Pancreas (tissue), 10 donors: Measurements from ENCODE around the gene ANTXR1. TPM values are rescaled to one million over a fixed set of nuclear protein-coding genes. Genes with fewer than 3 reads are reported as not detected.

Experiments
- ATAC-seq, 4 donors: fragments of 200-7000 bp; cut with Tn5 transposase; one replicate each; pipeline versions ENCODE4 v1.8.0 to v1.9.1; 2020; ENCODE audit warnings: mild to moderate bottlenecking in 4 of 4, moderate library complexity in 4 of 4
- DNase-seq, 6 donors: peaks; one replicate each; pipeline ENCODE4 v3.0.0-alpha.2; 2020
- FAIRE-seq: peaks from 2 replicates; lab custom pipeline; 2012; peaks lifted over from hg19 to GRCh38; lab: Jason Lieb, UNC
- H3K27ac ChIP-seq, 4 donors: fragments of 200-600 bp; sonication (generic); 1 replicate in 3 of 4; 2 replicates in 1 of 4; pipeline versions ENCODE4 v1.5.0 to v1.8.0; 2020
- H3K27me3 ChIP-seq, 4 donors: fragments of 200-600 bp; one replicate each; pipeline ENCODE4 v1.8.0; 2021
- H3K36me3 ChIP-seq, 3 donors: fragments of 200-600 bp; sonication (generic) in 1 of 3; one replicate each; pipeline versions ENCODE4 v1.5.0 to v1.8.0; 2020 to 2021
- H3K4me1 ChIP-seq, 3 donors: fragments of 200-600 bp; one replicate each; pipeline ENCODE4 v1.8.0; 2021
- H3K4me3 ChIP-seq, 4 donors: fragments of 200-600 bp; sonication (generic) in 2 of 4; one replicate each; pipeline versions ENCODE4 v1.5.0 to v1.8.0; 2020 to 2021
- H3K9me3 ChIP-seq, 4 donors: fragments of 200-600 bp; one replicate each; pipeline ENCODE4 v1.8.0; 2021
- CTCF ChIP-seq, 4 donors: fragments of 200-600 bp; sonication (generic) in 3 of 4; IDR thresholded peaks; one replicate each; pipeline versions ENCODE4 v1.5.0 to v1.8.0; 2021; ENCODE audit warnings: antibody characterized with exemption in 4 of 4
- WGBS, 2 donors: extraction: QIAGEN DNeasy Blood & Tissue Kit; methylation state at CpG; one replicate each; pipeline ENCODE4 v1.1.7; 2013; 5-methylcytosine and 5-hydroxymethylcytosine counted together
- intact Hi-C, 3 donors: fragments of 100-400 bp; cut with DNase I; formaldehyde crosslinking; loops; one replicate each; pipeline versions ENCODE4 v1.11.1 to v1.14.2; 2022
- polyA plus RNA-seq, 2 donors: library from polyadenylated mRNA; stranded (reverse); fragments of 200-250 nt; gene quantifications; one replicate each; pipeline ENCODE4 v1.2.3, GENCODE V29; 2013
- total RNA-seq, 6 donors: library from RNA; stranded (reverse); fragmentation: NEBNext Ultra II Directional in 4 of 6; extraction: Animal tissue kit (Norgen Biotek cat#: 25700) in 4 of 6; gene quantifications; one replicate each; pipeline versions ENCODE4 v1.2.1 to v1.2.4, GENCODE V29; 2021 to 2023
- donor health status: healthy with polysubstance abuse.
- donor health status: DM: no; HTN: no; CAD: no; lungs with moderate emphysema.
- donor health status: DM: no; HTN: no; CAD: no.
- donor health status: control.
- donor health status: control.
- donor health status: Bipolar disorder and iron deficiency.
- donor health status: DM: yes; HTN: yes; CAD: no.
- donor health status: DM: no; HTN: no; CAD: no.
- donor health status: DM: no; HTN: no; CAD: no.
- donor health status: DM: yes; HTN: yes; CAD: no.

ANTXR1 gene
- total and polyA plus RNA-seq, 8 donors = 1.7 to 23.4 (median 2.5) TPM

- Histone ChIP-seq H3K27me3 (no peaks in the 10 kb centered on the region), H3K9me3 (no peaks in the 10 kb centered on the region), H3K4me1 (peaks cover 0 to 6% (median under 1%) of the 10 kb centered on the region in 3 donors), H3K27ac (no peak overlapping the region), H3K36me3 (no peaks in the 10 kb centered on the region), H3K4me3 (no peak overlapping the region)
- WGBS, 2 donors = 27 to 30% methylated on average over 4 of the region's 4 CpGs
- TF ChIP-seq CTCF (IDR thresholded peaks at IDR 0.05) = no peak
- no peak for FAIRE-seq
- intact Hi-C loops = no loop called here
- no peak for DNase-seq
- peak; percentile 20 to 44 (median 37) for ATAC-seq
Measured at GRCh38 chr2:69248232-69248631, 235.3 kb downstream of the ANTXR1 start.

GRCh38 chr2:69250981-69251380 lies 238.0 kb downstream of the ANTXR1 start:
- ATAC-seq (no peak), DNase-seq (no peak), FAIRE-seq (no peak)
- Histone ChIP-seq H3K4me3 (no peak overlapping the region), H3K27ac (no peak overlapping the region), H3K27me3 (no peaks in the 10 kb centered on the region), H3K9me3 (no peaks in the 10 kb centered on the region), H3K36me3 (no peaks in the 10 kb centered on the region), H3K4me1 (peaks cover 0 to 6% (median 3%) of the 10 kb centered on the region in 3 donors)
- intact Hi-C loops = no loop called here
- WGBS, 2 donors = 82 to 90% methylated on average over 1 of the region's 1 CpG
- no peak for TF ChIP-seq CTCF (IDR thresholded peaks at IDR 0.05)

- Histone ChIP-seq H3K36me3 (no peaks in the 10 kb centered on the region), H3K27ac (no peak overlapping the region), H3K27me3 (no peaks in the 10 kb centered on the region), H3K9me3 (no peaks in the 10 kb centered on the region), H3K4me1 (peaks cover 0 to 6% (median 3%) of the 10 kb centered on the region in 3 donors), H3K4me3 (no peak overlapping the region)
- WGBS, 2 donors = 60 to 64% methylated on average over 2 of the region's 2 CpGs
- intact Hi-C loops = no loop called here
- TF ChIP-seq CTCF (IDR thresholded peaks at IDR 0.05) = no peak
- ATAC-seq (no peak), FAIRE-seq (no peak), DNase-seq (no peak)
Measured at GRCh38 chr2:69251943-69252342, 239.0 kb downstream of the ANTXR1 start.

GRCh38 chr2:69253112-69253511 lies 240.1 kb downstream of the ANTXR1 start:
- intact Hi-C loops = no loop called here

More at GRCh38 chr2:69253112-69253511, 240.1 kb downstream of the ANTXR1 start:
- Histone ChIP-seq H3K27me3 (no peaks in the 10 kb centered on the region), H3K27ac (peak overlapping the region in 1 of 4 donors; percentile 19), H3K4me1 (peaks cover 0 to 4% (median 3%) of the 10 kb centered on the region in 3 donors), H3K36me3 (no peaks in the 10 kb centered on the region), H3K9me3 (no peaks in the 10 kb centered on the region), H3K4me3 (no peak overlapping the region)
- ATAC-seq = no peak
- TF ChIP-seq CTCF (IDR thresholded peaks at IDR 0.05) = no peak
- no peak for FAIRE-seq
- DNase-seq = no peak
- 52 to 62% methylated on average over 2 of the region's 2 CpGs for WGBS, 2 donors
